H1 (cell line): ENCODE results near the gene RASGRP4. TPM values are rescaled to one million over a fixed set of nuclear protein-coding genes. Genes with fewer than 3 reads are reported as not detected.

ENCODE experiments used
- CTCF ChIA-PET: fragments of 300-600 bp; sonication (Branson Sonifier 250); formaldehyde crosslinking; loops from one replicate; lab custom pipeline; 2021; ENCODE audit not compliant: partially characterized antibody; lab: Charles Lee
- POLR2A ChIA-PET: fragments of 300-600 bp; sonication (Branson Sonifier 250); formaldehyde crosslinking; loops from one replicate; lab custom pipeline; 2021; ENCODE audit warnings: inconsistent platforms; ENCODE audit not compliant: partially characterized antibody; lab: Charles Lee
- DNase-seq, 2 experiments: peaks; one replicate each; pipeline versions ENCODE4 v3.0.0 to v3.0.0-alpha.2; 2010 to 2022; ENCODE audit warnings: low spot score in 2 of 2, low read depth in 1 of 2, mixed read lengths in 1 of 2
- FAIRE-seq: peaks from 2 replicates; lab custom pipeline; 2011; peaks lifted over from hg19 to GRCh38; lab: Jason Lieb, UNC
- H2AFZ ChIP-seq: 2 replicates; pipeline ENCODE4 v1.8.1; 2012; ENCODE audit warnings: low read length, inconsistent platforms
- H2AK5ac ChIP-seq: 2 replicates; pipeline ENCODE4 v1.6.1; 2013; ENCODE audit warnings: low read depth, low read length
- H2BK120ac ChIP-seq: replicated peaks from 2 replicates; pipeline ENCODE3; 2013; ENCODE audit warnings: low read depth, low read length, inconsistent platforms
- H2BK12ac ChIP-seq: 2 replicates; pipeline ENCODE4 v1.6.1; 2013; ENCODE audit warnings: low read depth, low read length
- H2BK15ac ChIP-seq: 2 replicates; pipeline ENCODE4 v1.6.1; 2013; ENCODE audit warnings: low read length
- H2BK20ac ChIP-seq: 2 replicates; pipeline ENCODE4 v1.6.1; 2013; ENCODE audit warnings: low read length
- H2BK5ac ChIP-seq: 2 replicates; pipeline ENCODE4 v1.6.1; 2013; ENCODE audit warnings: low read depth, low read length
- H3K14ac ChIP-seq: 2 replicates; pipeline ENCODE4 v1.6.1; 2013; ENCODE audit warnings: inconsistent platforms; ENCODE audit not compliant: insufficient read length
- H3K18ac ChIP-seq: 2 replicates; pipeline ENCODE4 v1.6.1; 2013; ENCODE audit warnings: low read length; ENCODE audit errors: extremely low read depth
- H3K23ac ChIP-seq: 2 replicates; pipeline ENCODE4 v1.6.1; 2013; ENCODE audit warnings: inconsistent platforms; ENCODE audit not compliant: insufficient read length
- H3K23me2 ChIP-seq: 2 replicates; pipeline ENCODE4 v1.6.1; 2013; ENCODE audit warnings: low read depth, low read length
- H3K27ac ChIP-seq: 2 replicates; pipeline ENCODE4 v1.6.1; 2011; ENCODE audit warnings: low read depth, low read length, inconsistent platforms
- H3K27me3 ChIP-seq, 4 experiments: replicated peaks in 1 of 4; 1 replicate in 1 of 4; 2 replicates in 3 of 4; pipeline versions ENCODE4 v1.6.1 to v1.8.1; 2011 to 2013; ENCODE audit warnings: low read length in 3 of 4, mild to moderate bottlenecking in 3 of 4, inconsistent platforms in 2 of 4, mixed read lengths in 2 of 4, moderate library complexity in 1 of 4; ENCODE audit not compliant: control insufficient read depth in 3 of 4, insufficient read depth in 3 of 4; ENCODE audit errors: extremely low read depth in 1 of 4
- H3K36me3 ChIP-seq, 4 experiments: 2 replicates each; pipeline versions ENCODE4 v1.6.1 to v1.8.1; 2011 to 2013; ENCODE audit warnings: mild to moderate bottlenecking in 4 of 4, low read length in 3 of 4, moderate library complexity in 2 of 4, control low read depth in 1 of 4, inconsistent platforms in 1 of 4; ENCODE audit not compliant: insufficient read depth in 4 of 4, control insufficient read depth in 2 of 4
- H3K4ac ChIP-seq: replicated peaks from 2 replicates; pipeline ENCODE3; 2013; ENCODE audit warnings: low read length, low read depth, mixed read lengths, inconsistent platforms; ENCODE audit not compliant: insufficient read length
- H3K4me1 ChIP-seq, 4 experiments: replicated peaks in 1 of 4; 1 replicate in 1 of 4; 2 replicates in 3 of 4; pipeline versions ENCODE4 v1.6.1 to v1.8.1; 2011 to 2013; ENCODE audit warnings: low read length in 3 of 4, inconsistent platforms in 2 of 4, mixed read lengths in 1 of 4; ENCODE audit not compliant: insufficient read depth in 4 of 4, control insufficient read depth in 3 of 4
- H3K4me2 ChIP-seq, 2 experiments: 2 replicates each; pipeline versions ENCODE4 v1.6.1 to v1.8.1; 2011 to 2013; ENCODE audit warnings: low read depth in 2 of 2, low read length in 2 of 2, control low read depth in 1 of 2, inconsistent platforms in 1 of 2, mild to moderate bottlenecking in 1 of 2; ENCODE audit not compliant: insufficient read depth in 1 of 2
- H3K4me3 ChIP-seq, 4 experiments: fragments of 200-600, 300-600 bp in 1 of 4; sonication (generic), shearing (Covaris generic), sonication (Bioruptor Twin) in 1 of 4; 2 replicates each; pipeline versions ENCODE4 v1.5.1 to v1.8.1; 2011 to 2016; ENCODE audit warnings: low read length in 4 of 4, low read depth in 3 of 4, control low read depth in 2 of 4, inconsistent platforms in 2 of 4, mild to moderate bottlenecking in 2 of 4, mixed read lengths in 1 of 4, moderate library complexity in 1 of 4; ENCODE audit not compliant: insufficient read depth in 2 of 4; ENCODE audit errors: extremely low read depth in 1 of 4
- H3K56ac ChIP-seq: replicated peaks from 2 replicates; pipeline ENCODE3; 2013; ENCODE audit warnings: low read depth, mild to moderate bottlenecking, mixed read lengths, low read length, inconsistent platforms; ENCODE audit not compliant: insufficient read length
- H3K79me1 ChIP-seq: 2 replicates; pipeline ENCODE4 v1.6.1; 2013; ENCODE audit warnings: low read depth, low read length, control low read depth
- H3K79me2 ChIP-seq, 2 experiments: 2 replicates each; pipeline versions ENCODE4 v1.6.1 to v1.8.1; 2012 to 2013; ENCODE audit warnings: low read length in 2 of 2, mild to moderate bottlenecking in 2 of 2, inconsistent platforms in 1 of 2; ENCODE audit not compliant: insufficient read depth in 2 of 2, control insufficient read depth in 1 of 2
- H3K9ac ChIP-seq, 4 experiments: replicated peaks in 1 of 4; 1 replicate in 1 of 4; 2 replicates in 3 of 4; pipeline versions ENCODE4 v1.6.1 to v1.8.1; 2011 to 2013; ENCODE audit warnings: low read depth in 3 of 4, low read length in 3 of 4, control low read depth in 2 of 4, mild to moderate bottlenecking in 2 of 4, moderate library complexity in 2 of 4, inconsistent platforms in 1 of 4; ENCODE audit errors: extremely low read depth in 1 of 4
- H3K9me3 ChIP-seq, 2 experiments: 2 replicates each; pipeline versions ENCODE4 v1.6.1 to v1.8.1; 2012 to 2013; ENCODE audit warnings: mild to moderate bottlenecking in 2 of 2, moderate library complexity in 2 of 2, control low read depth in 1 of 2, inconsistent platforms in 1 of 2, low read depth in 1 of 2, low read length in 1 of 2, mixed read lengths in 1 of 2; ENCODE audit not compliant: insufficient read depth in 2 of 2
- H4K20me1 ChIP-seq, 2 experiments: replicated peaks in 1 of 2; 2 replicates each; pipeline versions ENCODE3 to v1.8.1; 2011 to 2013; ENCODE audit warnings: inconsistent platforms in 2 of 2, low read length in 2 of 2, mild to moderate bottlenecking in 1 of 2; ENCODE audit not compliant: insufficient read depth in 2 of 2, control insufficient read depth in 1 of 2
- H4K5ac ChIP-seq: 2 replicates; pipeline ENCODE4 v1.6.1; 2013; ENCODE audit warnings: low read length, low read depth, mixed read lengths, inconsistent platforms; ENCODE audit not compliant: insufficient read length
- H4K8ac ChIP-seq: 2 replicates; pipeline ENCODE4 v1.8.0; 2013; ENCODE audit warnings: mild to moderate bottlenecking, moderate library complexity, low read length, inconsistent platforms; ENCODE audit not compliant: insufficient read depth; ENCODE audit errors: extremely low read depth
- H4K91ac ChIP-seq: replicated peaks from 2 replicates; pipeline ENCODE3; 2013; ENCODE audit warnings: low read length, mixed read lengths, inconsistent platforms; ENCODE audit not compliant: insufficient read length
- ASH2L ChIP-seq: fragments of 200-600, 300-600 bp; sonication (generic); IDR thresholded peaks from one replicate; pipeline ENCODE4 v1.7.1; 2017; ENCODE audit warnings: low read length
- POU5F1 ChIP-seq: IDR thresholded peaks from 2 replicates; pipeline ENCODE4 v1.6.1; 2011; ENCODE audit warnings: low read depth, mild to moderate bottlenecking, low read length, moderate library complexity
- RBBP5 ChIP-seq: IDR thresholded peaks from 2 replicates; pipeline ENCODE4 v1.7.1; 2012; ENCODE audit warnings: low read depth, mild to moderate bottlenecking, inconsistent platforms, low read length, moderate library complexity, borderline replicate concordance
- RNF2 ChIP-seq: fragments of 200-900, 300-1000 bp; sonication (generic); IDR thresholded peaks from 2 replicates; pipeline ENCODE4 v1.7.1; 2016; ENCODE audit warnings: borderline replicate concordance, low read depth, mild to moderate bottlenecking, antibody characterized with exemption, low read length; ENCODE audit not compliant: poor library complexity, severe bottlenecking; ENCODE audit errors: missing control alignments
- SIRT6 ChIP-seq: IDR thresholded peaks from one replicate; pipeline ENCODE4 v1.7.1; 2012; ENCODE audit warnings: low read length, inconsistent platforms
- SIX5 ChIP-seq: IDR thresholded peaks from 2 replicates; pipeline ENCODE4 v1.6.1; 2011; ENCODE audit warnings: mild to moderate bottlenecking, low read depth, low read length
- SP2 ChIP-seq: IDR thresholded peaks from 2 replicates; pipeline ENCODE4 v1.6.1; 2012; ENCODE audit warnings: mild to moderate bottlenecking, low read length, inconsistent platforms
- SRF ChIP-seq: IDR thresholded peaks from 2 replicates; pipeline ENCODE4 v1.6.1; 2011; ENCODE audit warnings: mild to moderate bottlenecking, low read depth, low read length, moderate library complexity
- SUZ12 ChIP-seq: fragments of 200-600 bp; sonication (generic); IDR thresholded peaks from 2 replicates; pipeline ENCODE4 v1.6.1; 2012; ENCODE audit warnings: mild to moderate bottlenecking, inconsistent platforms, low read length, moderate library complexity, mixed read lengths
- TAF1 ChIP-seq: IDR thresholded peaks from 2 replicates; pipeline ENCODE4 v1.6.1; 2011; ENCODE audit warnings: mild to moderate bottlenecking, low read depth, low read length
- TAF7 ChIP-seq: optimal IDR thresholded peaks from 2 replicates; pipeline ENCODE3; 2011; ENCODE audit warnings: low read depth, mild to moderate bottlenecking, inconsistent platforms, low read length, moderate library complexity, borderline replicate concordance
- WGBS, 2 experiments: shearing (Covaris generic) in 1 of 2; methylation state at CpG; one replicate each; pipeline versions ENCODE4 v1.1.6 to v1.1.7; 2013 to 2015; ENCODE audit warnings: low lambda C conversion rate in 2 of 2, mixed read lengths in 2 of 2, inconsistent platforms in 1 of 2, low coverage in 1 of 2, missing lambda C conversion rate in 1 of 2; ENCODE audit not compliant: insufficient replicate concordance in 2 of 2, insufficient coverage in 1 of 2, insufficient read length in 1 of 2; ENCODE audit errors: extremely low coverage in 1 of 2, missing lambda C conversion rate in 1 of 2; 5-methylcytosine and 5-hydroxymethylcytosine counted together
- polyA plus RNA-seq, 7 experiments: library from polyadenylated mRNA; depleted of rRNA in 3 of 7; stranded (reverse) in 5 of 7; unstranded in 2 of 7; fragments of >200 nt in 5 of 7; fragments of 200-250 nt in 2 of 7; gene quantifications; 1 replicate in 5 of 7; 2 replicates in 1 of 7; 4 replicates in 1 of 7; pipeline versions ENCODE4 v1.2.1 to v1.2.3, GENCODE V29; 2011 to 2013; ENCODE audit warnings: missing spikeins in 2 of 7, mixed read lengths in 2 of 7
- total RNA-seq: library from RNA; stranded (reverse); fragmentation: NEBNext Ultra II Directional; extraction: Animal tissue kit (Norgen Biotek cat#: 25700); gene quantifications from 2 replicates; pipeline ENCODE4 v1.2.1, GENCODE V29; 2021

RASGRP4 gene
- total and polyA plus RNA-seq, 2 of the 8 experiments (the other 6 are each of a cell fraction or from before 2014, with no cell fraction given): 1.9 to 3.1 TPM

DNA sequence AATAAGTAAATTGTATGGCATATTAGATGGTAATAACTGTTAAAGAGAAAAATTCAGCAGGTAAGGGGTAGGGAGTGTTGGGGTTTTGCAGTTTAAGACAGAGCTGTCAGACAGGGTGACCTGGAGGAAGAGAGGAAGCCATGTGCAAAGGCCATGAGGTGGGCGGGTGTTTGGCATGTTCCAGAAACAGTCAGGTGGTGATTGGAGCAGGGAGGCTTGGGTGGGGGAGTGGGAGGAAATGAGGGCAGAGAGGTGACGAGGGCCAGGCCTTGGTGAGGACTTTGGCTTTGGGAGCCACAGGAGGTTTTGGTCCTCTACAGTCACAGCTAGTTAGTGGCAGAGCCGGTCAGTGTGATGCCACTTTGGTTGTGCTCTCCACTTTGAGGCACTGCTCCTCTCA lies 27.6 kb upstream of the RASGRP4 start:
- Histone ChIP-seq H3K4me1 (peaks cover 0 to 5% (median 2%) of the 10 kb centered on the region in 4 experiments; a peak in 5 of 7 replicates), H4K8ac (no peak overlapping the region), H2BK120ac (no peak overlapping the region), H3K18ac (no peak overlapping the region), H4K91ac (no peak overlapping the region), H3K27ac (no peak overlapping the region), H3K23ac (no peak overlapping the region), H4K20me1 (peaks cover 2 to 9% of the 10 kb centered on the region in 2 experiments), H3K4ac (no peak overlapping the region), H3K4me2 (no peak overlapping the region), H2BK12ac (no peak overlapping the region), H2BK15ac (no peak overlapping the region), H2BK20ac (no peak overlapping the region), H4K5ac (no peak overlapping the region), H3K9me3 (no peaks in the 10 kb centered on the region), H3K56ac (no peak overlapping the region), H2BK5ac (no peak overlapping the region), H3K36me3 (peaks cover 9 to 32% (median 18%) of the 10 kb centered on the region in 4 experiments; a peak in 6 of 8 replicates), H3K4me3 (no peak overlapping the region), H2AK5ac (no peak overlapping the region), H3K9ac (no peak overlapping the region), H2AFZ (no peak overlapping the region), H3K14ac (no peak overlapping the region), H3K27me3 (no peaks in the 10 kb centered on the region), H3K23me2 (no peaks in the 10 kb centered on the region), H3K79me2 (no peaks in the 10 kb centered on the region), H3K79me1 (no peaks in the 10 kb centered on the region; the same call in 1 of the 2 replicates)
- TF ChIP-seq SUZ12: no peak
- no peak for TF ChIP-seq ASH2L
- TF ChIP-seq SP2: no peak
- TF ChIP-seq TAF7: no peak
- no peak for TF ChIP-seq RNF2
- no peak for TF ChIP-seq SRF
- no peak for TF ChIP-seq TAF1
- no peak for TF ChIP-seq POU5F1
- TF ChIP-seq RBBP5: no peak
- no peak for TF ChIP-seq SIX5
- TF ChIP-seq SIRT6: no peak
- ChIA-PET CTCF (interaction anchor here (0.9 to 3.1 kb wide), 5 partner anchors 13 to 50 kb away, joined by 3 to 22 read pairs (median 4); partner anchors contain the start of gene FAM98C), POLR2A (interaction anchor here (1.3 to 2.0 kb wide), 7 partner anchors 11 to 165 kb away, joined by 3 to 7 read pairs (median 4); partner anchors contain the start of gene FAM98C)
- DNase-seq: no peak
- FAIRE-seq: no peak
- 80% methylated on average over 3 of the region's 3 CpGs; no CpG with 5 or more reads in 1 of the 2 experiments for WGBS, 2 experiments
